NCI-H128 (cell line): ENCODE data around the gene ALDOB.

Experiments used
- DNase-seq: peaks from one replicate; lab custom pipeline; 2025; ENCODE audit not compliant: unreplicated experiment; lab: John Stamatoyannopoulos, UW

Gene ALDOB

DNA sequence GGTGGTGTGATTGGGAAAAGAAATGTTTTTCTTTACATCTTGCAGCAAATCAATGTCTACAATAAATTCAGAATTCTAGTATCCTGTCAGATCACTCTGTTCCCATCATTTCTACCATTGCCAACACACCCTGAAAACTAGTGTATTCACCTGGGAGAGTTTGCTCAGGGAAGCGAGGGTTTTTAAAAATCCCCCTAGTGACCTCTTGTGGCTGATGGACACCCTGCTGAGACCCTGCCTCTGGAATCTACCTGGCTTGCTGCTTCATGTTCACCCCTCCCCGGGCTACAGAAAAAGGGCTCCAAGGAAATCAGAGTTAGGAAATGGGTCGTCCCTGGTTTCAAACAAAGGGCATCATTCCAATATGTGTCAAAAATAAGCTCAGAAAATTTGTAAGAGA lies 21.4 kb upstream of the ALDOB start:
- no peak for DNase-seq

DNA sequence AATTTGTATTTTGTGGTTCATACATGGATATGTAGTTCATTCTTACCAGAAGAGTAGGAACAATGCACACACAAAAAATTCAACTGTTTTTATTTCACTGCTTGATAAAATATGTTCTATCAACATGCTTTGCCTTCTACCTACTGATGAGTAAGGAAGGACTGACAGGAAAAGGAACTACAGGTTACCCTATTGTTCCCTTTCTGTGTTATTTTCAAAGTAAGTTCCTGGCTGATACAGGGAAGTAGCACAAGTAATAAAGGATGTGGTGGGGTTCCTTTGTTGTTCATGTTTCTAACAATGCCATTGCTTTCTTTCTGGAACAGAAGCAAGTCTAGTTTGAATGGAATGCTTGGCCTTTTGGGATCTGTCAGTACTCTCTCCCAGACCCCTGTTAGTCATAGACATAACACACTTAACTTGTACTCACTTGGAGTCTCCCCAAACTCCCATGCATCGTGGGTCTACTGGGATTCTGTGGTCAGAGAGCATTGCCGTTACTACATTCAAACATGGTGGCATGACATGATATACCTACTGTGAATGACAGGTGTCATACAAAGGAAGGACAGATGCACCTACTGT lies 20.2 kb upstream of the ALDOB start:
- DNase-seq = no peak

DNA sequence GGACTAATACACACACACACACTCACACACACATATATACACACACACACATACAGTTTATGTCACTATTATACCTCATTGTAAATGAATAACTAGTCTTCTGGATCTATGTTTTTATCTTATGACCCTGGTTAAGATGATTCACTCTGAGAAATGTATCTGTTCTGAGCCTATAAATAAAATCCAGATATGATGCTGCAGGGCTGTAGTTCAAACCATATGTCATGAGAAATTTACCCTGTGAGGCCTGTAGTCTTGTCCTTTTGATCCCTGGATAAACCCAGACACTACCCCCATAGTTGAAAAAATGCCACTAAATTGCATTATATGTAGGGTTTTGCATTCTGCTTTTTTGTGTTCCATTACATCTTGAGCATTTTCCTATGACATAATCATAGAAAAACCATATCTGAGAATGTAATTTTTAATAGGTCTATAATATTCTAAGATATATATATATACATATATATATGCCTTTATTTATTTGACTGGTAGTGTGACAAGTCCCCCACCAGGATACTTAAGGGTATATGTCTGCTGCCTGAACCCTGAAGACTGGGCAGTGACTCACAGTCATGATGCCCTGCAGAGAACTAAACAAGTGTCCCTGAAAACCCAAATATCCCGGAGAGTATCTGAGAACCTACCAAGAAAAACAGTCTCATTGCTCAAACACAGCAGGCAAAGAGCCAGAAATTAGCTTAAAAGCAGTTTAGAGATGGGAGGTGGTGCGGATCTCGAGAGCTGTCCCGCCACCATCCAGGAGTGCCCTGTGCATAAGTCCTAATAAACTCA lies 18.4 kb upstream of the ALDOB start:
- no peak for DNase-seq

DNA sequence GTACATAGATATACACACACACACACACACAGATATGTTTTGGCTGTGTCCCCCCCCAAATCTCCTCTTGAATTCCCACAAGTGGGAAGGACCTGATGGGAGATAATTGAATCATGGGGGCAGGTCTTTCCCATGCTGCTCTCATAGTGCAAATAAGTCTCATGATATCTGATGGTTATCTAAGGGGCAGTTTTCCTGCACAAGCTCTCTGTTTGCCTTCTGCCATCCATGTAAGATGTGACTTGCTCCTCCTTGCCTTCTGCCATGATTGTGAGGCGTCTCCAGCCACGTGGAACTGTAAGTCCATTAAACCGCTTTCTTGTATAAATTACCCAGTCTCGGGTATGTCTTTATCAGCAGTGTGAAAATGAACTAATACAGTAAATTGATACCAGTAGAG lies 15.9 kb upstream of the ALDOB start:
- no peak for DNase-seq

DNA sequence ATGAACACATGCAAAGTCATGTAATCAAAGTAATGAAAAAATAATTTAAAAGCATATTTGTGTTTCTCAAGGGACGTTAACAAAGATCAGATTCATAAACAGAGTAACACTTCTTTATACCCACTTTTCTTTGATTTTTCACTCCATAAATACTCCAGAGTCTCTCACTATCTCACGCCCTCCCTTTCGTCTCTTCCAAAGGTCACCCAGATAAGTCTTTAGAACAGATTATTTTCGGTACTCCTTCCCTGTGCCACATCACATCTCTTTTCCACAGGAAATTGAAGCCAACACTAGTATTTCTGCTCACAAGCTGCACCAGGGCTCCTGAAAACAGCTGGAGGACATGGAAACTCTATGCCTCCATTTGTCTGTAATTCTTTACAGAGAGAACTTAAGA lies 15.4 kb upstream of the ALDOB start:
- DNase-seq = no peak

DNA sequence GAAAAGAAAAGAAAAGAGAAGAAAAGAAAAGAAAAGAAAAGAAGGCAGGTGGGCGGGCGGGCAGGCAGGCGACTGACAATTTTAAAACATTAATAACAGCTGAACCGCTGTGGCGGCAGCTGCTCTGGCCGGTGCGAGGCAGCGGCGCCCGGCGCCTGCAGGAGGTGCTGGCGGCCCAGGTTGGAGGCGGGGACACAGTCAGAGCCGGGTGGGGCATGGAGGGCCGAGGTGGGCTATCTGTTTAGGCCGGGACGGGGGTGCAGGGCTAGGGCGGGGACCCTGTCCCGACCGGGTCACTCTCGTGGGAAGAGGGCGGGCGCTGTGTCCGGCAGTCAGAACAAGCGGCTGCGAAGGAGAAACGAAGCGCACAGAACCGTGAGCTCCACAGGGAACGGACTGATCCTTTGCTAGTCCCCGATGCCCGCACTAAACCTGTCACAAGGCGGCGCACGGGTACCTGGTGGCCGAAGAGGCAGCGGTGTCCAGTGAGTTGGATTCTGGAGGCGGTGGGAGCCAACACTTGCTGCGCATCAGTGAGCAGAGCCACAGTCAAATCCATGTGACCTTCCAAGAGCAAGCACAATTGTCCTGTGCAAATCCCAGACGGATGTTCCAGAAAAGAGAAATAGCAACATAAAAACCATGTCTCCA lies 13.6 kb upstream of the ALDOB start:
- peak; percentile 39 for DNase-seq

DNA sequence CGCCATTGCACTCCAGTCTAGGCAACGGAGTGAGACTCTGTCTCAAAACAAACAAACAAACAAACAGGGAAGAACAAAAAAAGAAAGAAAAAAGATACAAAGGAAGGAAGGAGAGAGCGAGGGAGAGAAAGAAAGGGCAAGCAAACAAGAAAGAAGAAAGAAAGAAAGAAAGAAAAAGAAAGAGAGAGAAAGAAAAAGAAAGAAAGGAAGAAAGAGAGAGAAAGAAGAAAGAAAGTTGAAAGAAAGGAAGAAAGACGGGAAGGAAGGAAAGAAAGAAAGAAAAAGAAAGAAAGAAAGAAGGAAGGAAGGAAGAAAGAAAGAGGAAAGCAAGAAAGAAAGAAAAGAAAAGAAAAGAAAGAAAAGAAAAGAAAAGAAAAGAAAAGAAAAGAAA lies 13.1 kb upstream of the ALDOB start:
- DNase-seq = no peak

DNA sequence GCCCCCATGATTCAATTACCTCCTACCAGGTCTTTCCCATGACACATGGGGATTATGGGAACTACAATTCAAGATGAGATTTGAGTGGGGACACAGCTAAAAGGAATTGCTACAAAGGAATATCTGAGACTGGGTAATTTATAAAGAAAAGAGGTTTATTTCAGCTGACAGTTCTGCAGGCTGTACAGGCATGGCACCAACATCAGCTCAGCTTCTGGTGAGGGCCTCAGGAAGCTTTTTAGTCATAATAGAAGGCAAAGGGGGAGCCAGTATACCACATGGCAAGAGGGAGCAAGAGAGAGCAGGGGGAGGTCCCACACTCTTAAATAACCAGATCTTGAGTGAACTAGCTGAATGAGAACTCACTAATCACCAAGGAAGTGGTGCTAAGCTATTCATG lies 11.2 kb upstream of the ALDOB start:
- no peak for DNase-seq

DNA sequence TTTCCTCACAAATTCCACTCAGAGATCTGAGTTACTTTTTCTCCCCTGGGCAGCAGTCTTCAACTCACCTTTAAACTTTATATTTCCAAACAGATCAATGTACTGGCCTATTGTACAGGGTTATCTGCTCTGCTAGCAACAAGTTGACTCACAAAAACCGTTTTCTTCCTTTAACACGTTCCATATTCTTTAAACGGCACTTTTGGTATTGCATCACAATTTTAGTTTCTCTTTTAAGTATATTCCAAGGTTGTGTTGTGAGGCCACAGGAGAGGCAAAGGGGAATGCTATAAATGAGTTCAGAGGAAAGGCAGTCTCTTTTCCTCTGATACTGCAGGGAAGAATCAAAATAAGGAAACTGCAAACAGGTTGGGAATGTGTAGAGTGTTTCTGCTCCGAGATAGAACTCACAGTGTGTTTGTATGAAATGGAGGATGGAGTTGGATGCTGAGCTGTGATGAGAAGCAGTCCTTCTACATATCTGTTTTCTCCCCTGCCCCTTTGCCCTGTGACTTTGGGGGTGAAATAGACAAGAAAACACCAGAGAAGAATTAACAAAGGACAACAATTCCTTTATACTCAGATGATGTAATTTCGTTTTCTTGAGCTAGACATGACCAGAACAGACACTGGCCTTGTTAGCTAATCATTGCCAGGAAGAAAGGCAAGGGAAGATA lies 9.9 kb upstream of the ALDOB start:
- no peak for DNase-seq

DNA sequence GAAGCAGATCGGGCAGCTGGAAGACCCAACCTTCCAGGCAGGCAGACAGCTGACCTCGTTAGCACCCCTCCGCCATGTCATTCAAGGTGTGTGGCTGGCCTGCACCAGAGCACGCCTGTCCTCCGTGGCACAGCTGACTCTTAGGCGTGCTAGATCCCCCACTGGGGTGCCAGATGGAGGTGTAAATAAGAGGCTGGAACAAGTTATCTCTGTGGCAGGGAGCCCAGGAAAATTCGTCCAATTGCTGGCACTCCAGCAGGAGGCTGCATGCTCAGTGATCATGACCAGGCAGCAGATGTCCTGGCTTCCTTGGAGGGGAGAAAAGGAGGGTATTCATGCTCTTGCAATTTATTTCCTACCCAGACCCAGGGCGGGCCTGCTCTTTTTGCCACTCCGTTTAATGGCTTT lies 7.8 kb upstream of the ALDOB start:
- DNase-seq = peak; percentile 34

DNA sequence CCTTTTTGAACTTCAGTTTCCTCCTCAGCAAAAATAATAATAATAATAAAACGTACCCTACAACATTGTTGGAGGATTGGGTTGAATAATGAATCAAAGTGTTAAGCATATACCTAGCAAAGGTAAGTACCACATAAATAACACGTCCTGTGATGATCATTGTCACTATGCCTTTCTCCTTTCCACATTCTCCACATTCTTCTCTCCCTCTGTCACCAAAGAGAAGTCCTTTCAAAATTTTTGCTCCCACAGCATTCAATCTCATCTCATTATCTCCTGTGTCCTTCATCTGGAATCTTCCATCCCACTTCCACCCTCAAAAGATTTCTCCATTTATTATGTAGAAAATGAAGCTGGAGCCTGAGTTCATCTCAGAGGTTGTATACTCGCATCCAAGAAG lies 7.2 kb upstream of the ALDOB start:
- no peak for DNase-seq

DNA sequence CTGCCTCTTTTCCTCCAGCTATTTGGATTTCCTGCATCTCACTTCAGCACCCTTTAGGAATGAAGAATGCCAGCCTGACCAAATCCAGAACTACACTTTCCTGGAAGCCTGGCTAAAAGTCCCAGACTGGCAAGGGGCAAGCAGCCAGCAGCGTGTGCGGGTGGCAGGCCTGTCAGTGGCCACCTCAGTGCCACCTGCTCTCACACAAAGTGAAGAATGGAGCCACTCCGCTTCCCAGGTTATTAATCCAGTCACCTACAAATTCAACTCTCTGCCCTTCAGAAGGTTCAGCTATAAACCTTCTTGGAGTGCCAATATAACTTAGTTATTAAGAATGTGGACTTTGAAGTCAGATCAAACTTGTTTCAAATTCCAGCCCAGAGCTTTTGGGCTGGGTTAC lies 6.7 kb upstream of the ALDOB start:
- no peak for DNase-seq

DNA sequence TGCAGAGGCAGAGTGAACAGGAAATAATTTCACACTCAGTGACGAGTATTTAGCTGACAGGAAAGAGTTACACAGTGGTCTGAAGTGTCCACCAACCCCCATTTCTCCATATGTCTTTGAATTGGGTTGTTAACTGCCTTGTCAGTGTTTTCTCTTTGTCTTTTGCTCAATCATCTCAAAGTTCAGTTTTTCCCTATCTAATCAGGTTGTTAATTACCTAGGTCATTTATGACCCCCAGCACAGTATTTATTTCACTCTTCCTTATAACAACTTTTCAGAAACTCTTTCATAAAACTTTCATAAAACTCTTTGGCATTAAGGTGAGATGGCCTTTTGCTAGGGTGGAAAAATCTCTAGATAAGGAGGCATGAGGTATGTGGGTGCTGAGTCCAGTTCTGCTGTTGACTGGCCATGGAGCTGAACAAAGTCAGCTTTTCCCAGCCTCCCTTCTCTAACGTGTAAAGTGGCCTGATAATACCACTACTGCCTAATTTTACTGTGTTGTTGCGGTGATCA lies 5.2 kb upstream of the ALDOB start:
- DNase-seq = no peak

DNA sequence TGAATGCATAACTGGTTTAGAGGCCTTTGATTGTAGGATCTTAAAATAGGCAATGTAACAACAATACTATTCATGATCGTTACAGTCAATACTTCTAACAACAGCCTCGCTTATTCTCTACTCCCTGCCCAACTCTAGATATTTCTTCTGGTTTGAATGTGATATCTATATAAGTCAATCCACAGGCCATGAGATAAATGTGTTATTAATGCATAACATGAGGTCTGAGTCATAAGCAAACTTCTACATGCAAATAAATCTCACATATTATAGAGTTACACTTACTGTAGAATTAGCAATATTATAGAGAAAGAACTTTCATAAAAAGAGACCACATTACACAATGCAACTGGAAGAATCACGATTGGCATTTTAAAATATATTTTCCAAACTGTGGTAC lies 2.9 kb upstream of the ALDOB start:
- no peak for DNase-seq

DNA sequence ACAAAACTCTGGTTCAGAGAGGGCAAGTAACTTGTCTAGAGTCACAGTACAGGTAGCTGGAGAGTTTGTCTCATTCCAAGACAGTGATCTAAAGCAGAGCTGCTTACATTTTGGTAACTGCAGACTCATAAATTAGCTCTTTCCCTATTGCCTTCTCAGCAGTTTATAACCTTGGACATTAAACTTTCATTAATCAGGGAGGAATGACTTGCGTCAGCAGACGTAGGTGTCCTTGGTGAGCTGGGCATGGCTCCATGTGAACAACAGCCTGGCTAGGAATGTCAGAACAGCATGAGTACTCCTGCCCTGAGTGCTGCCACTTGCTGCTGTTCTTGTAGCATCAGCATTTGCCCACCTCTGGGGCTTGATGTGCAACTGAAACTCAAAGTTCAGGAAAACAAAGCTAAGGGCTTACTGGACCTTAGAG lies 2.2 kb upstream of the ALDOB start:
- no peak for DNase-seq

DNA sequence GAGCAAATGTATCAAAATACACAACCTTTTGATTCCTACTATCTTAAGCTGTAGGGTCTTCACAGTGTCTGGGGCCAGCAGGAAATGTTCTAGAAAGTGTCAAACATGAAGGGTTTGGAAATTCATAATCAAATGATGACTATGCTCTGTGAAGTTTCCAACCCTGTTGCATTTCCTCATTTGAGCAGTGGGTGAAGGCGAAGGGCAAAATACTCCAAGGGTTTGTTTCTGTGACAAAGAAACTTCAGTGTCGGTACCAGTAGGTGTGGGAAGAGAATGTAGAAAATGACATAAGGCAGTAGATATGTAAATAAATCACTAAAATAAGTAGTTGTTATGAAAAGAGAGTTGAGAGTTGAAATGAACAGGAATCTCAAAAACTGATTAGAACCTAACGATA lies 576 bp downstream of the ALDOB start:
- no peak for DNase-seq

DNA sequence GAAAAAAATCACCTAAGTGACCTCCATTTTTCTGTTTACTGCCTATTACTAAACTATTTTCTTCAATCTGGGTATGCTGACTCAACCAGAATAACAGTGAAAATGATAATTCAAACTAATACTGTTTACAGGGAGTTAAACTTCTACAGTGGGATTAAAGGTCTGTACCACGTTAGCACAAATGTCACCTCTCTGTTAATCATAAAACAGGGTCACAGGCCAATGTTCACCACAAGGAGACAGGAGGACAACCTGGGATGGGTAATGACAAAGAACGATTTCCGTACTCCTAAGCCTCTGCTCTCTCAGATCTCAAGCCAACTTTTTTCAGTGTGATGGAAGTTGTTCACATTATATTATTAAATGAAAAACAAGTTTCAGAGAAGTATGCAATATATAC lies 2.3 kb downstream of the ALDOB start:
- DNase-seq = no peak

DNA sequence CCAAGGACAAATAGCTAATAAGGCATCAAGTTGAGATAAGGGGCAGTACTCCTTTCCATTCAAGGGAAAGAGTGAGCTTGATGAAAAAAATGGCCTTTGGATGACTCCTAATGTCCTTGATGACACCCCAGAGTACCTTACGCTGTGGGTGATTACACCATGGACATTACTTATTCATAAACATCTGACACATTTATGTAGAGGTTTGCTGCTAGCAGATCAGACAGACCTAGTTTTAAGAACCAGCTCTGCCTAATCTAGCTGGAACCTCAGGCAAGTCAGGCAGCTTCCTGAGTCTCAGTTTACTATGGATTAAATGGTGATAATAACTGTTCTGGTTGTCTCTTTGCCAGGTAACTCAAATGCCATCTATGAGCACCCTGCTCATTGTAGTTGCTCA lies 2.8 kb downstream of the ALDOB start:
- no peak for DNase-seq

DNA sequence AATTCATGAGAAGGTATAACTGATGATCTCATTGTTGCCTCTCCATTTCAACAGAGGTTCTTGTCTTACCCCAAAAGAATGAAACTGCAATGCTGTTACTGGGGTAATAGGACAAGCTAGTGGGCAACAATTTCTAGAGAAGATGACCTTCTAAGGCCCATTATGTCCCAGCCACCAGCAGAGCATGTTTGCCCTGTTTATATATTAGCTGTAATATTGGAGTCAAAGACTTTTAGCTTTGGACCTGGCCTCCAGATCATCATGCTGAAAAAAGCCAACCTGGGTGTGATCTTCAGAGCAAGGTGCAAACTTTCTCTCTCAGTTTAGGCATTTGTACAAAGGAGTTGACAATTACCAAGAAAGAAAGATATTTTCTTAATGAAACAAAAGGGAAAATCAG lies 3.4 kb downstream of the ALDOB start:
- DNase-seq = no peak

DNA sequence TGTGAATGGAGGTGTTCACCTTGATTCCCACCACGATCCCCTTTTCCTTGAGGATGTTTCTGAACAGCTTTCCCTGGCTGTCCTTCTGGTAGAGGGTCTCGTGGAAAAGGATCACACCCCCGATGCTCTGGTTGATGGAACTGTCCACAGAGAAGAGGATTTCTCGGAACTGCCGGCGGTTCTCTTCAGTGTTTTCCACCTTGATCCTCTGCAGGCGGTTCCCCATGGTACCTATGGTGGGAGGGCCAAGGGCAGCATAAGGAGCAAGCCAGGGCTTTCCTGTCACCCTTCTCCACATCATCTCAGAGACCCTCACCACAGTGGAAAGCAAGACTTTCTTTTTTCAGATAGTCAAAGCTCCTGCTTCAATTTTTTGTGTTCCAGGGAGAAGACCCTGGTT lies 5.8 kb downstream of the ALDOB start:
- no peak for DNase-seq

DNA sequence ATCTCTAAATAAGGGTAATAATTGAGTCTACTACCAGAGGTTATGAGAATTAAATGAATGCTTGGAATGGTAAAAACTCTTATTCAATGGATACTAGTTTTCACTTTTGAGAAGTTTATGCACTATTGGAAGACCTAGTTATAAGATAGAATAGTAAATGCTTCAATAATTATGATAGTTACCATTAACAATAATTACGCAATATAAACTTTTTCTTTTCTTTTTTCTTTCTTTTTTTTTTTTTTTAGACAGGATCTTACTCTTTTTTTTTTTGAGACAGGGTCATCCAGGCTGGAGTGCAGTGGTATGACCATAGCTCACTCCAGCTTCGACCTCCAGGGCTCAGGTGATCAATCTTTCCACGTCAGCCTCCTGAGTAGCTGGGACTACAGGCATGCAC lies 6.7 kb downstream of the ALDOB start:
- no peak for DNase-seq
